ENCODE measurements around the gene HECTD1. TPM values are rescaled to one million over a fixed set of nuclear protein-coding genes. Genes with fewer than 3 reads are reported as not detected.

The HECTD1 gene
- total and polyA plus RNA-seq, 9 of the 15 experiments (the other 6 are each of a cell fraction or from before 2014, with no cell fraction given): 27.9 to 111 (median 78.1) TPM

DNA sequence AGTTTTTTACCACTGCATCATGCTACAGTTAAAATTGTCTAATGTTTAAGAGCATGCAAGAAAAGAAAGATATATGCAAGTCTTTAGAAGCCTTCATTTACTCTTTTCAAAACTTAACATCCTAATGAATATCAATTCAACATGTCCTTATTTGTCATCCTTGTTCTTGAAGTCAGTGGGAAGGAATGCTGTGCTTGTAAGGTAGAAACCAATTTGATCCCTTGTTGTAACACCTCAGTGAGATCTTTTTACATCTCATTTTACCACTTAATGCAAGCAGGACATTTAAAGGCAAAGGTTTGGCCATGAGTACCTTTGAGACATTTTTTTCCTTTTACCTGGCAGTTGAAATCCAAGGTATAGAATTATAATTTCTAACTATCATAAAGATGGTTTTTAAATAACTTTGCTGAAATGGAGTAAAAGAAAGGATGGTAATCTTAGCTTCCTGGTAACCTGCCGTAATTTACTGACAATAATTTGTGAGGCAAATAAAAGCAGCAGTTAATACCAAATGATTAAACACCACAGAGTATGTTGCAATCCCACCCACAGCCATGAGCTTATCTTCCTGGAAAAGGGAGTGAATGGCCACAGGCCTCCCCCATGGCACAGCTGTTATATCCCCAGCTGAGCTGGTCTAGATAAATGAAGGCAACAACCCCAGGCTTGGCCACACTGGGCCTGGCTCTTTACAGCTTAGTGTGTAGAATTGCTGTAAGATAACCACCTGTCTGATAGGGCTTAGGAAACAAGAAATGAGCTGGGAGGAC is 148.3 kb downstream of the HECTD1 start (continued):
- TF ChIP-seq, protein P1, sequence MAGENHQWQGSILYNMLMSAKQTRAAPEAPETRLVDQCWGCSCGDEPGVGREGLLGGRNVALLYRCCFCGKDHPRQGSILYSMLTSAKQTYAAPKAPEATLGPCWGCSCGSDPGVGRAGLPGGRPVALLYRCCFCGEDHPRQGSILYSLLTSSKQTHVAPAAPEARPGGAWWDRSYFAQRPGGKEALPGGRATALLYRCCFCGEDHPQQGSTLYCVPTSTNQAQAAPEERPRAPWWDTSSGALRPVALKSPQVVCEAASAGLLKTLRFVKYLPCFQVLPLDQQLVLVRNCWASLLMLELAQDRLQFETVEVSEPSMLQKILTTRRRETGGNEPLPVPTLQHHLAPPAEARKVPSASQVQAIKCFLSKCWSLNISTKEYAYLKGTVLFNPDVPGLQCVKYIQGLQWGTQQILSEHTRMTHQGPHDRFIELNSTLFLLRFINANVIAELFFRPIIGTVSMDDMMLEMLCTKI (IDR thresholded peaks at IDR 0.05; ENCODE audit: partially characterized antibody): no peak
- TF ChIP-seq IFI16 (CRISPR knock-in tag; IDR thresholded peaks at IDR 0.05) (no peak), GATA2 (CRISPR knock-in tag; IDR thresholded peaks at IDR 0.05) (peak; percentile 98), TCF3 (CRISPR knock-in tag; IDR thresholded peaks at IDR 0.05) (peak; percentile 99), TAF9B (IDR thresholded peaks at IDR 0.05; ENCODE audit: partially characterized antibody) (peak; percentile 99), MAFG (tag; conservative IDR thresholded peaks at IDR 0.05) (0 out of 2 replicates have a peak, but pooled peaks have one; percentile 25), RBM22 (IDR thresholded peaks at IDR 0.05; ENCODE audit: low read depth, low read length, poor library complexity, severe bottlenecking) (no peak), TCF7 (IDR thresholded peaks at IDR 0.05; ENCODE audit: borderline replicate concordance) (peak; percentile 69; the same call in 1 of the 2 replicates), ILK (tag; IDR thresholded peaks at IDR 0.05; ENCODE audit: borderline replicate concordance, low read depth) (peak; percentile 56; the same call in 1 of the 2 replicates), ESRRA (IDR thresholded peaks at IDR 0.05; ENCODE audit: borderline replicate concordance, low read depth) (peak; percentile 82; the same call in 1 of the 2 replicates), CBFA2T2 (conservative IDR thresholded peaks at IDR 0.05) (peak; percentile 100), MEF2A (IDR thresholded peaks at IDR 0.05; ENCODE audit: control insufficient read depth, low read depth, low read length) (peak; percentile 70)
- TF ChIP-seq, protein P2, sequence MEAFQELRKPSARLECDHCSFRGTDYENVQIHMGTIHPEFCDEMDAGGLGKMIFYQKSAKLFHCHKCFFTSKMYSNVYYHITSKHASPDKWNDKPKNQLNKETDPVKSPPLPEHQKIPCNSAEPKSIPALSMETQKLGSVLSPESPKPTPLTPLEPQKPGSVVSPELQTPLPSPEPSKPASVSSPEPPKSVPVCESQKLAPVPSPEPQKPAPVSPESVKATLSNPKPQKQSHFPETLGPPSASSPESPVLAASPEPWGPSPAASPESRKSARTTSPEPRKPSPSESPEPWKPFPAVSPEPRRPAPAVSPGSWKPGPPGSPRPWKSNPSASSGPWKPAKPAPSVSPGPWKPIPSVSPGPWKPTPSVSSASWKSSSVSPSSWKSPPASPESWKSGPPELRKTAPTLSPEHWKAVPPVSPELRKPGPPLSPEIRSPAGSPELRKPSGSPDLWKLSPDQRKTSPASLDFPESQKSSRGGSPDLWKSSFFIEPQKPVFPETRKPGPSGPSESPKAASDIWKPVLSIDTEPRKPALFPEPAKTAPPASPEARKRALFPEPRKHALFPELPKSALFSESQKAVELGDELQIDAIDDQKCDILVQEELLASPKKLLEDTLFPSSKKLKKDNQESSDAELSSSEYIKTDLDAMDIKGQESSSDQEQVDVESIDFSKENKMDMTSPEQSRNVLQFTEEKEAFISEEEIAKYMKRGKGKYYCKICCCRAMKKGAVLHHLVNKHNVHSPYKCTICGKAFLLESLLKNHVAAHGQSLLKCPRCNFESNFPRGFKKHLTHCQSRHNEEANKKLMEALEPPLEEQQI (IDR thresholded peaks at IDR 0.05): peak; percentile 85
- TF ChIP-seq, protein P3, sequence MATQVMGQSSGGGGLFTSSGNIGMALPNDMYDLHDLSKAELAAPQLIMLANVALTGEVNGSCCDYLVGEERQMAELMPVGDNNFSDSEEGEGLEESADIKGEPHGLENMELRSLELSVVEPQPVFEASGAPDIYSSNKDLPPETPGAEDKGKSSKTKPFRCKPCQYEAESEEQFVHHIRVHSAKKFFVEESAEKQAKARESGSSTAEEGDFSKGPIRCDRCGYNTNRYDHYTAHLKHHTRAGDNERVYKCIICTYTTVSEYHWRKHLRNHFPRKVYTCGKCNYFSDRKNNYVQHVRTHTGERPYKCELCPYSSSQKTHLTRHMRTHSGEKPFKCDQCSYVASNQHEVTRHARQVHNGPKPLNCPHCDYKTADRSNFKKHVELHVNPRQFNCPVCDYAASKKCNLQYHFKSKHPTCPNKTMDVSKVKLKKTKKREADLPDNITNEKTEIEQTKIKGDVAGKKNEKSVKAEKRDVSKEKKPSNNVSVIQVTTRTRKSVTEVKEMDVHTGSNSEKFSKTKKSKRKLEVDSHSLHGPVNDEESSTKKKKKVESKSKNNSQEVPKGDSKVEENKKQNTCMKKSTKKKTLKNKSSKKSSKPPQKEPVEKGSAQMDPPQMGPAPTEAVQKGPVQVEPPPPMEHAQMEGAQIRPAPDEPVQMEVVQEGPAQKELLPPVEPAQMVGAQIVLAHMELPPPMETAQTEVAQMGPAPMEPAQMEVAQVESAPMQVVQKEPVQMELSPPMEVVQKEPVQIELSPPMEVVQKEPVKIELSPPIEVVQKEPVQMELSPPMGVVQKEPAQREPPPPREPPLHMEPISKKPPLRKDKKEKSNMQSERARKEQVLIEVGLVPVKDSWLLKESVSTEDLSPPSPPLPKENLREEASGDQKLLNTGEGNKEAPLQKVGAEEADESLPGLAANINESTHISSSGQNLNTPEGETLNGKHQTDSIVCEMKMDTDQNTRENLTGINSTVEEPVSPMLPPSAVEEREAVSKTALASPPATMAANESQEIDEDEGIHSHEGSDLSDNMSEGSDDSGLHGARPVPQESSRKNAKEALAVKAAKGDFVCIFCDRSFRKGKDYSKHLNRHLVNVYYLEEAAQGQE (IDR thresholded peaks at IDR 0.05; ENCODE audit: borderline replicate concordance): no peak; the same call in 1 of the 2 replicates
- TF ChIP-seq, protein P3 (CRISPR knock-in tag; IDR thresholded peaks at IDR 0.05; ENCODE audit: low read depth): no peak

Data from K562 (cell line).